Heart right ventricle (tissue), 16 donors: ENCODE results near the gene ATP2B2. TPM values are rescaled to one million over a fixed set of nuclear protein-coding genes. Genes with fewer than 3 reads are reported as not detected.

Source experiments
- ATAC-seq, 8 donors: fragments of 200-7000 bp; cut with Tn5 transposase; one replicate each; pipeline ENCODE4 v1.9.1; 2020; ENCODE audit warnings: mild to moderate bottlenecking in 8 of 8, moderate library complexity in 8 of 8, moderate number of reproducible peaks in 1 of 8
- DNase-seq, 2 donors: peaks; one replicate each; pipeline ENCODE4 v3.0.0-alpha.2; 2020
- H3K27ac ChIP-seq, 10 donors: fragments of 200-600 bp; sonication (generic) in 2 of 10; one replicate each; pipeline versions ENCODE4 v1.5.0 to v1.8.0; 2020 to 2022; ENCODE audit warnings: mild to moderate bottlenecking in 3 of 10
- H3K27me3 ChIP-seq, 7 donors: fragments of 200-600 bp; one replicate each; pipeline ENCODE4 v1.8.0; 2021 to 2022; ENCODE audit warnings: mild to moderate bottlenecking in 2 of 7
- H3K36me3 ChIP-seq, 9 donors: fragments of 200-600 bp; sonication (generic) in 1 of 9; one replicate each; pipeline versions ENCODE4 v1.5.0 to v1.8.0; 2020 to 2022; ENCODE audit warnings: mild to moderate bottlenecking in 2 of 9
- H3K4me1 ChIP-seq, 9 donors: fragments of 200-600 bp; sonication (generic) in 1 of 9; one replicate each; pipeline versions ENCODE4 v1.5.0 to v1.8.0; 2020 to 2022; ENCODE audit warnings: mild to moderate bottlenecking in 4 of 9
- H3K4me3 ChIP-seq, 10 donors: fragments of 200-600 bp; sonication (generic) in 2 of 10; one replicate each; pipeline versions ENCODE4 v1.5.0 to v1.8.0; 2020 to 2022; ENCODE audit warnings: mild to moderate bottlenecking in 7 of 10, moderate library complexity in 2 of 10
- H3K9me3 ChIP-seq, 11 donors: fragments of 200-600 bp in 10 of 11; sonication (generic) in 2 of 11; one replicate each; pipeline versions ENCODE4 v1.5.0 to v1.8.0; 2013 to 2022; ENCODE audit warnings: mild to moderate bottlenecking in 2 of 11, control low read depth in 1 of 11, moderate library complexity in 1 of 11
- CTCF ChIP-seq, 9 donors: fragments of 200-600 bp; sonication (generic) in 2 of 9; IDR thresholded peaks; one replicate each; pipeline versions ENCODE4 v1.5.0 to v1.8.0; 2021 to 2022; ENCODE audit warnings: antibody characterized with exemption in 9 of 9, mild to moderate bottlenecking in 5 of 9, moderate library complexity in 1 of 9
- WGBS, 2 donors: extraction: QIAGEN DNeasy Blood & Tissue Kit; methylation state at CpG; one replicate each; pipeline ENCODE4 v1.1.7; 2013; ENCODE audit warnings: inconsistent platforms in 1 of 2; 5-methylcytosine and 5-hydroxymethylcytosine counted together
- intact Hi-C, 10 donors: fragments of 100-400 bp; cut with DNase I; formaldehyde crosslinking; loops; one replicate each; pipeline versions ENCODE4 v1.11.1 to v1.14.2; 2022
- polyA plus RNA-seq, 2 donors: library from polyadenylated mRNA; stranded (reverse); fragments of 200-250 nt; gene quantifications; one replicate each; pipeline ENCODE4 v1.2.3, GENCODE V29; 2013
- total RNA-seq, 10 donors: library from RNA; stranded (reverse); fragmentation: NEBNext Ultra II Directional in 3 of 10; extraction: Animal tissue kit (Norgen Biotek cat#: 25700) in 3 of 10; gene quantifications; one replicate each; pipeline versions ENCODE4 v1.2.1 to v1.2.4, GENCODE V29; 2021 to 2023
- donor health status: Arrhythmogenic right ventricular cardiomyopathy.
- donor health status: ischemic (EF 13 %, LVEDD 7.1; RV severe dilation, severe dysfunction).
- donor health status: healthy with polysubstance abuse.
- donor health status: DM: no; HTN: yes; CAD: no.
- donor health status: DM: no; HTN: no; CAD: no.
- donor health status: ischemic (EF 25% LVEDD 6.9; RV normal size, moderate dysfunction).
- donor health status: ischemic (EF 25% LVEDD 5.7; RV mildly dilated, moderate dysfunction).
- donor health status: healthy.
- donor health status: DM: yes; HTN: yes; CAD: no.
- donor health status: Ischemic cardiomyopathy.
- donor health status: ischemic (EF 35%, LVEDD 5.7; RV mildly dilated, moderate dysfunction).
- donor health status: nonischemic (EF 11% LVEDD 7.7; RV severe dilation, severe dysfunction).
- donor health status: DM: yes; HTN: yes; CAD: no.
- donor health status: PGD.
- donor health status: ischemic (EF 29% LVEDD 5.4; RV normal size, mild dysfunction).
- donor health status: nonischemic (EF 23%, LVEDD 6.1; RV moderate dilation, normal function).

The ATP2B2 gene
- total and polyA plus RNA-seq, 12 donors, result under 0.01 to 0.30 (median 0.11) TPM; not detected in 4

GRCh38 chr3:10395671-10396070, 109.7 kb downstream of the ATP2B2 start:
- H3K4me1 ChIP-seq, result peaks cover 0 to 6% (median 0%) of the 10 kb centered on the region in 9 donors
- peaks cover 0 to 4% (median 0%) of the 10 kb centered on the region in 7 donors for H3K27me3 ChIP-seq
- H3K9me3 ChIP-seq, result no peaks in the 10 kb centered on the region
- no peak overlapping the region for H3K27ac ChIP-seq
- H3K4me3 ChIP-seq, result no peak overlapping the region
- 74 to 78% methylated on average over 4 of the region's 4 CpGs for WGBS, 2 donors
- no peak for TF ChIP-seq CTCF (IDR thresholded peaks at IDR 0.05)
- DNase-seq (no peak), ATAC-seq (no peak)
- intact Hi-C loops, result no loop called here
- H3K36me3 ChIP-seq, result no peaks in the 10 kb centered on the region

- 88 to 90% methylated on average over 7 of the region's 7 CpGs for WGBS, 2 donors
- ATAC-seq, result no peak
Measured at GRCh38 chr3:10395196-10395595, 110.2 kb downstream of the ATP2B2 start.

GRCh38 chr3:10394491-10395025, 110.8 kb downstream of the ATP2B2 start:
- Histone ChIP-seq H3K9me3 (peaks cover 0 to 6% (median 0%) of the 10 kb centered on the region in 11 donors), H3K36me3 (no peaks in the 10 kb centered on the region), H3K4me1 (peaks cover 0 to 6% (median 0%) of the 10 kb centered on the region in 9 donors), H3K27me3 (peaks cover 0 to 4% (median 0%) of the 10 kb centered on the region in 7 donors), H3K4me3 (no peak overlapping the region), H3K27ac (no peak overlapping the region)
- intact Hi-C loops, result no loop called here
- no peak for ATAC-seq
- TF ChIP-seq CTCF (IDR thresholded peaks at IDR 0.05), result no peak
- WGBS, 2 donors, result 82 to 87% methylated on average over 15 of the region's 15 CpGs
- no peak for DNase-seq

More at GRCh38 chr3:10395196-10395595, 110.2 kb downstream of the ATP2B2 start:
- intact Hi-C loops, result no loop called here
- no peaks in the 10 kb centered on the region for H3K36me3 ChIP-seq
- no peak overlapping the region for H3K27ac ChIP-seq
- no peak for DNase-seq
- H3K4me3 ChIP-seq, result no peak overlapping the region
- TF ChIP-seq CTCF (IDR thresholded peaks at IDR 0.05), result no peak
- H3K4me1 ChIP-seq, result peaks cover 0 to 6% (median 0%) of the 10 kb centered on the region in 9 donors
- H3K9me3 ChIP-seq, result no peaks in the 10 kb centered on the region
- peaks cover 0 to 4% (median 0%) of the 10 kb centered on the region in 7 donors for H3K27me3 ChIP-seq

GRCh38 chr3:10393514-10393913, 111.9 kb downstream of the ATP2B2 start:
- TF ChIP-seq CTCF (IDR thresholded peaks at IDR 0.05), result no peak
- Histone ChIP-seq H3K4me1 (peaks cover 0 to 6% (median 0%) of the 10 kb centered on the region in 9 donors), H3K36me3 (no peaks in the 10 kb centered on the region), H3K4me3 (no peak overlapping the region), H3K27me3 (peaks cover 0 to 4% (median 0%) of the 10 kb centered on the region in 7 donors), H3K27ac (no peak overlapping the region), H3K9me3 (peaks cover 0 to 15% (median 9%) of the 10 kb centered on the region in 11 donors)
- 78 to 82% methylated on average over 2 of the region's 2 CpGs for WGBS, 2 donors
- no peak for ATAC-seq
- DNase-seq, result no peak
- intact Hi-C loops, result no loop called here
